Measurements from ENCODE around the gene GNB4.

GNB4 gene

DNA sequence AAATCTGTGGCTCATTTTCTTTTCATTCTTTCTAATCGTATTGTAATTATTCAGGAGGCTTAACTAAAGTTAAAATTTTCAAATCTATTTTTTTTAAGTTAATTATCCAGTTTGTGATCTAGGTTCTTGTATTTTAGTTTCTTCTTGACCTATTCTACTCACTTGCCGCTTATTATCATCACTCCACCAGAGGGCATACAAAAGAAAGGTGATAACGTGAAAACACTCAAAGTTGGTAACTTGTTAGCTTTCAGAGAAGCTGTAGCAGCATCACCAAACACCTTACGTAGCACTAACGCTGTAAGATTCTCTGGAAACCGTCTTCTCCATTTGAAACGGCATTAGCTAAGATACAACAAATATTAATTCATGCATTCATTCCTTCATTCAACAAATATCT is 4.8 kb downstream of the GNB4 start:
- no peak for DNase-seq (ENCODE audit: low read depth)
- no peak overlapping the region for H3K4me3 ChIP-seq (ENCODE audit: low read depth, low read length)
- TF ChIP-seq, protein P1, sequence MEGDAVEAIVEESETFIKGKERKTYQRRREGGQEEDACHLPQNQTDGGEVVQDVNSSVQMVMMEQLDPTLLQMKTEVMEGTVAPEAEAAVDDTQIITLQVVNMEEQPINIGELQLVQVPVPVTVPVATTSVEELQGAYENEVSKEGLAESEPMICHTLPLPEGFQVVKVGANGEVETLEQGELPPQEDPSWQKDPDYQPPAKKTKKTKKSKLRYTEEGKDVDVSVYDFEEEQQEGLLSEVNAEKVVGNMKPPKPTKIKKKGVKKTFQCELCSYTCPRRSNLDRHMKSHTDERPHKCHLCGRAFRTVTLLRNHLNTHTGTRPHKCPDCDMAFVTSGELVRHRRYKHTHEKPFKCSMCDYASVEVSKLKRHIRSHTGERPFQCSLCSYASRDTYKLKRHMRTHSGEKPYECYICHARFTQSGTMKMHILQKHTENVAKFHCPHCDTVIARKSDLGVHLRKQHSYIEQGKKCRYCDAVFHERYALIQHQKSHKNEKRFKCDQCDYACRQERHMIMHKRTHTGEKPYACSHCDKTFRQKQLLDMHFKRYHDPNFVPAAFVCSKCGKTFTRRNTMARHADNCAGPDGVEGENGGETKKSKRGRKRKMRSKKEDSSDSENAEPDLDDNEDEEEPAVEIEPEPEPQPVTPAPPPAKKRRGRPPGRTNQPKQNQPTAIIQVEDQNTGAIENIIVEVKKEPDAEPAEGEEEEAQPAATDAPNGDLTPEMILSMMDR (IDR thresholded peaks at IDR 0.05; ENCODE audit: low read depth, low read length, missing control alignments) = no peak

DNA sequence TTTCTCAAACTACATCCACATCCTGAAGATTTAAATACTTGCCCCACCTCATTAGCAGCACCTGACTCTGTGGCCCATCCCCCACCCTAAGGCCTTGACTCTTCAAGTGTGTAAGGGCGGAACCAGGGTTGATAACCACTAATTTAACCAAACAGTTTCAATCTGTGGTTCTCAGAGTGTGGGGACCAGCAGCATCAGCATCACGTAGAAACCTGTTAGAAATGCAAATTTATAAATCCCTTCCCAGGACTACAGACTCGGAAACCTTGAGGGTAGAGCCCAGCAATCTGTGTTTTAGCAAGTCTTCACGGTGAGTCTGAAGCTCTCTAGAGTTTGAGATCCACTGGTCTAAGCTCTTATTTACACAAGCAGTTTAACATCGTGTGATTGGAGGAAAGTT is 12.4 kb downstream of the GNB4 start:
- TF ChIP-seq, protein P1 (IDR thresholded peaks at IDR 0.05; ENCODE audit: low read depth, low read length, missing control alignments) = no peak
- no peak overlapping the region for H3K4me3 ChIP-seq (ENCODE audit: low read depth, low read length)
- DNase-seq (ENCODE audit: low read depth) = peak; percentile 74

DNA sequence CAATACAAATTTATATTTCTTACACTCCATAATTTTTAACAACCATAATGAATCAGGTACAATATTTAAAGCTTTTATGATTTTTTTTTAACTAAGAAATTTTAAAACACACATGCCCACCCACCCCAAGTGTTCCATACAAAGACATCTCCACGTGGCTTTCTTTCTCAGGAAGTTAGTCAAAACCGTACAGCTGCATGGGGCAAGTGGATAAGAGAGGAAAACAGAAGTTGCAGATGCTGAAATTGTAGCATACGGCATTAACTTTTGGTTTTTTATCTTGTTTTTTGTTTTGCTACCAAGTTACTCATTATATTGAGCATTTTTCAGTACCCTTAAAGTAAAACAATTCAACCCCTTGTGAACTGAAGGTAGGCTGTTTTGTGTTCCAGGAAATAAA is 14.8 kb downstream of the GNB4 start:
- TF ChIP-seq, protein P1 (IDR thresholded peaks at IDR 0.05; ENCODE audit: low read depth, low read length, missing control alignments) = no peak
- no peak overlapping the region for H3K4me3 ChIP-seq (ENCODE audit: low read depth, low read length)
- no peak for DNase-seq (ENCODE audit: low read depth)

DNA sequence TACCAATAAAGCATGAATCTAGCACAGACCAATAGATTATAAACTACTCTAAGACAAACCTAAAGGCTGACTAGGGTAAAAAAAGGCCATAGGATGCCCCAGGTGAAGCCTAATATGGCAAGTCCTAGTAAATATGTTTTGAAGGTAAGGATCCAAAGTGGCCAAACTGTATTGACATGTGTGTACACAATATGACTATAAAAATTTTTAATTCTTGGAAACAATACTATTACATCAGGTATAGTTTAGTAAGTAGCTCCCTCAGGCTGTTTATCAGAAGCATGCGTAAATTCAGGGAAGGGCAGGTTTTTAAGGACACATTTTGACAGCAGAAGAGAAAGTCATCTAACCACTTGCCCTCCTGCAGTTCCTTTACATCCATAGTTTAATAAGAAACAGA is 18.8 kb downstream of the GNB4 start:
- TF ChIP-seq, protein P1 (IDR thresholded peaks at IDR 0.05; ENCODE audit: low read depth, low read length, missing control alignments) = no peak
- no peak for DNase-seq (ENCODE audit: low read depth)
- no peak overlapping the region for H3K4me3 ChIP-seq (ENCODE audit: low read depth, low read length)

DNA sequence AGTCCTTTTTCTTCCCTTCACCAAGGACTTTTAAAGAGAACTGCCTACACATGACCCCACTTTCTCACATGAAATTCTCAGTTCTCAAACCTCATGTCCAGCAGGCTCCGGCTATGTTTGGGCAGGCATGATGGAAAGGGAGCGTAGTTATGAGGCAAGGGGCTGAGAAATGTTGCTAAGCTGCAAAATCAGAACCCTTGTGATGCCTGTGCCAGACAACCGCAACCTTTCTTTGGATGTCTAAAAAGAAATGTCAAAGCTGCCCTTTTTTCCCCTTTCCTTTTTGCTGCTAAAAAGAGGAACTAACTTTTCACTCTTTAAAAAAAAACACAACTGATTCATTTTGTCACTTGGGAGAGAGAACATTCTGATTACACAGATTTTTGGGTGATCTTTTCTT is 19.2 kb downstream of the GNB4 start:
- DNase-seq (ENCODE audit: low read depth) = no peak
- TF ChIP-seq, protein P1 (IDR thresholded peaks at IDR 0.05; ENCODE audit: low read depth, low read length, missing control alignments) = no peak
- H3K4me3 ChIP-seq (ENCODE audit: low read depth, low read length) = no peak overlapping the region

DNA sequence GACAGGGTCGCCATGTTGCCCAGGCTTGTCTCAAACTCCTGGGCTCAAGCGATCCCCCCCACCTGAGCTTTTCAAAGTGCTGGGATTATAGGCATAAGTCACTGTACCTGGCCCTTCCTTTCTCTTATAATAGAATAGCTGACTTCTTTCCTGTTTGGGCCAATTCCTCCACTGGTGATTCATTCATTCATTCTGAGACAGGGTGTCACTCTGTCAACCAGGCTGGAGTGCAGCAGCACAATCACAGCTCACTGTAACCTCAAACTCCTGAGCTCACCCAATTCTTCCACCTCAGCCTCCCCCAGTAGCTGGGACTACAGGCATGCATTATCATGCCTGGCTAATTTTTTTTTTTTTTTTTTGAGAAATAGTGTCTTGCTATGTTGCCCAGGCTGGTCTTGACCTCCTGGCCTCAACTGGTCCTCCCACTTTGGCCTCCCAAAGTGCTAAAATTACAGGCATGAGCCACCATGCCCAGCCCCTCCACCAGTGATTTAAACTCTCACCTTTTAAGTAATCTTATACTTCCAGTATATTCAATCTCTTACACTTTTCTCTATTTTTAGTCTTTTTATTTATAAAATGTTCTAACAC is 20.9 kb downstream of the GNB4 start:
- TF ChIP-seq, protein P1 (IDR thresholded peaks at IDR 0.05; ENCODE audit: low read depth, low read length, missing control alignments) = no peak

DNA sequence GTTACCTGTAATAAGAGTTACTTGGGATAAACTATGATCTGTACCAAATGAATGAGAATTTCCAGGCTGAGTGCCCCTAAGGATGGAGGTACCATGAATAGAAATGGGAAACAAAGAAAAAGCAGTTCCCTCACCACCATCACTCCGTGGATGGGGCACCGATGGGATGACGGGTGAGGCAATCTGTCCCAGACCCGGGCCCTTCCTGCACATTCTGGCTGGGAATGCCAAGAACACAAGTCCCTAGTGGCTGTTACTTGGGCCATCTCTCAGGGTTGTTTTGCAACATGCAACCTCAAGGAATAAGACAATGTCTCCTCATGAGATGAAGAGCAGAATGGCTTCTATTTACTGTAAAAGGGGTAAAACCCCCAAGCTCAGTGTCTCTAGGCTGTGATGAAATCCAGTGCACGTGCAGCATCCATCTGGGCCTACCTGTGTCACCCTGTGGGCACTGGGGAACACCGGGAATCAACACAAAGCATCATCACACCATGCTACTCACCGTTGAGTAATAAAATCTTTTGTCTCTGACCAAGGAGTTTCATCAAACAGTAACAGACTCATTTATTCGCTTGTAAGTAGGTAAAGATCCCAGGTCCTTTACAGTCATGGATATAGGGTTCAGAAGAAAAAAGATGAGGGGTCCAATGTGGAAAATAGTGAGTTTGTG is 22.3 kb downstream of the GNB4 start:
- DNase-seq (ENCODE audit: low read depth) = no peak
- TF ChIP-seq, protein P1 (IDR thresholded peaks at IDR 0.05; ENCODE audit: low read depth, low read length, missing control alignments) = no peak
- no peak overlapping the region for H3K4me3 ChIP-seq (ENCODE audit: low read depth, low read length)

More for the DNA sequence above, 20.9 kb downstream of the GNB4 start:
- no peak overlapping the region for H3K4me3 ChIP-seq (ENCODE audit: low read depth, low read length)
- no peak for DNase-seq (ENCODE audit: low read depth)

Data from GM12864 (cell line).